Measurements from ENCODE around the gene CCDC188.

The CCDC188 gene

DNA sequence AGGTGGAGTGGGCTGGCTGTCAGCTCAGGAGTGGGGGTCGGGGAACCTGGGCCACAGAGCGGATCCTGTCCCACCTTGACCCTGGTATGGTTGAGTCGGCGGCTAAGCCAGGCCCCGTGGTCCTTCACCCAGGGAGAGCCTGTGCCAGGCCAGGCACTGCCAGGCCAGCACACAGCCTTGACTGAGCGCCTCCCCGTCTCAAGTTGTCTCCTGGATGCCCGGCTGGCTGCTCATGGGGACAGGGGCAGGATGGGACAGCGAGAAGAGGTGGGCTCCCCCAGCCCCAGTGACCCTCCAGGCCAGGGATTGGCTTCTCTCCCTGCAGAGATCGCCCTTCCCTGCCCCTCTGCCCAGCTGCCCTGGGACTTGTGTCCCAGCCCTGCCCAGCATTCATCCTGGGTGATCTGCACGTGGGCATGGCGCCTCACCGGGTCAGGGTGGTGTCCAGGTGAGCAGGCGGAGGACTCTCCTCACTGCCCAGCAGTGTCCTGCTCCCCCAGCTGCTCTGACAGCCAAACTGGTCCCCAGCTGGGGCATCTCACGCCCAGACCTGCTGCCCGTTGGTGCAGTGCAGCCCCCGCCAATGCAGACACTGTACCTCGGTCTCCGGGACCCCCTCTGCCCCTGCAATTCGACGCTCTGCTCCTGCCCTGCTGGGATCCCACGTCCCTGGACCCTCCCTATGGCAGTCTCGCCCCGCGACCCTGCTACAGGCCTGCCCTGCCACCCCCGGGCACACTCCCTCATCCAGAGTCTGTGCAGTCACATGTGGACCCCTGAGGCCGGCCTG lies 28.8 kb upstream of the CCDC188 start:
- DNase-seq (ENCODE audit: insufficient read length, low spot score) (no peak), FAIRE-seq (no peak)
- TF ChIP-seq, protein P1, sequence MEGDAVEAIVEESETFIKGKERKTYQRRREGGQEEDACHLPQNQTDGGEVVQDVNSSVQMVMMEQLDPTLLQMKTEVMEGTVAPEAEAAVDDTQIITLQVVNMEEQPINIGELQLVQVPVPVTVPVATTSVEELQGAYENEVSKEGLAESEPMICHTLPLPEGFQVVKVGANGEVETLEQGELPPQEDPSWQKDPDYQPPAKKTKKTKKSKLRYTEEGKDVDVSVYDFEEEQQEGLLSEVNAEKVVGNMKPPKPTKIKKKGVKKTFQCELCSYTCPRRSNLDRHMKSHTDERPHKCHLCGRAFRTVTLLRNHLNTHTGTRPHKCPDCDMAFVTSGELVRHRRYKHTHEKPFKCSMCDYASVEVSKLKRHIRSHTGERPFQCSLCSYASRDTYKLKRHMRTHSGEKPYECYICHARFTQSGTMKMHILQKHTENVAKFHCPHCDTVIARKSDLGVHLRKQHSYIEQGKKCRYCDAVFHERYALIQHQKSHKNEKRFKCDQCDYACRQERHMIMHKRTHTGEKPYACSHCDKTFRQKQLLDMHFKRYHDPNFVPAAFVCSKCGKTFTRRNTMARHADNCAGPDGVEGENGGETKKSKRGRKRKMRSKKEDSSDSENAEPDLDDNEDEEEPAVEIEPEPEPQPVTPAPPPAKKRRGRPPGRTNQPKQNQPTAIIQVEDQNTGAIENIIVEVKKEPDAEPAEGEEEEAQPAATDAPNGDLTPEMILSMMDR (IDR thresholded peaks at IDR 0.05; ENCODE audit: insufficient read depth, missing control alignments): no peak

DNA sequence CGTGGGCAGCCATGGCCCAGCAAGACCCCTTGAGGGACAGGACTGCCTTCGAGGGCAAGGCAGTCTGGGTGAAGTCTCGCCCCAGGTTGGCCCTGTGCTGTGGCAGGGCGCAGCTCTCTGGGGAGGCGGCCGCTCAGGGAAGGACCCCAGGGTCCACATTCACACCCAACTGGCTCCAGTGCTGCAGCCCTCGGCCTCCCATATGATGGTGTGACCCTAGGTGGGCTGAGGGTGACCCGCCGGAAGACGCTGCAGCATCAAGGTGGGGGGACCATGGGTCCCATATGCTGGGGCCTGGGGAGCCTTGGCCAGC lies 28.0 kb upstream of the CCDC188 start:
- no peak for DNase-seq (ENCODE audit: insufficient read length, low spot score)
- TF ChIP-seq, protein P1 (IDR thresholded peaks at IDR 0.05; ENCODE audit: insufficient read depth, missing control alignments): no peak
- FAIRE-seq: no peak

DNA sequence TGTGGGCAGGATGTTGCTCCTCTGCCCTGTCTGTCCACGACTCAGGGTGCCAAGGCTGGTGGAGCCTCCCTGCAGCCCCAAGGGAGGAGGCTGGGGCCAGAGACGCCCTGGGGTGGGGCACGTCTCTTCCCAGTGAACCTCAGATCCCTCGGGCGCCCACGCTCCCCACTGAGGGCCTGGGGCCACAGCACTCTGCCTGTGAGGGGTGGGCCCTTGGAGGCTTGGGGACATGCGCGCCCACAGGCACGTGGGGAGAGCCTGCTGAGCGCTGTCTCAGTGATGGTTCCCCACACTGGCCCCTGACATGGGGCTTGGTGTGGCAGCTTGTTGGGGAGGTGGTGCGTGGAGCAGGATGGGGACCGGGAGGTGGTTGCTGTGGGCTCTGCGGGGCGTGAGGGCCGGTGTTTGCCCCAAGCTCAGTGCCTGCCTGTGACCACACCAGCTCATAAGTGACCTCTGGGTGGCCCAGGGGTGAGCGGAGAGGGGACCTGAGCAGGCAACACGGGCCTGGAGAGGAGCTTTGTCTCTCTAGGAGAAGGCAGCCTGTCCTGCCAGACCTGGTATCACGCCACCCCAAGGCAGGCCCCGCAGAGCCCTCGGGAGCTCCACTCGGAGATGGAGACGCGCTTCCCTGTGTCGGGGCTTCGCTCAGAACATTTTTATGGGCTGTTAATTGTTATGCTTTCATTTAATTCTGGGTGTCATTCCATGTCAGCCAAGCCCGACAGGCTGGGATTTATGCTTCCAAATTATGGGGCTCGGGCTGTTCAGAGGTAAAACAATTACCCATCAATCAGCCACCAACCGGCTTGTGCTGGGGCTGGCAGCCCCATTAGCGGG lies 27.4 kb upstream of the CCDC188 start:
- TF ChIP-seq, protein P1 (IDR thresholded peaks at IDR 0.05; ENCODE audit: insufficient read depth, missing control alignments): no peak
- FAIRE-seq (no peak), DNase-seq (ENCODE audit: insufficient read length, low spot score) (no peak)

DNA sequence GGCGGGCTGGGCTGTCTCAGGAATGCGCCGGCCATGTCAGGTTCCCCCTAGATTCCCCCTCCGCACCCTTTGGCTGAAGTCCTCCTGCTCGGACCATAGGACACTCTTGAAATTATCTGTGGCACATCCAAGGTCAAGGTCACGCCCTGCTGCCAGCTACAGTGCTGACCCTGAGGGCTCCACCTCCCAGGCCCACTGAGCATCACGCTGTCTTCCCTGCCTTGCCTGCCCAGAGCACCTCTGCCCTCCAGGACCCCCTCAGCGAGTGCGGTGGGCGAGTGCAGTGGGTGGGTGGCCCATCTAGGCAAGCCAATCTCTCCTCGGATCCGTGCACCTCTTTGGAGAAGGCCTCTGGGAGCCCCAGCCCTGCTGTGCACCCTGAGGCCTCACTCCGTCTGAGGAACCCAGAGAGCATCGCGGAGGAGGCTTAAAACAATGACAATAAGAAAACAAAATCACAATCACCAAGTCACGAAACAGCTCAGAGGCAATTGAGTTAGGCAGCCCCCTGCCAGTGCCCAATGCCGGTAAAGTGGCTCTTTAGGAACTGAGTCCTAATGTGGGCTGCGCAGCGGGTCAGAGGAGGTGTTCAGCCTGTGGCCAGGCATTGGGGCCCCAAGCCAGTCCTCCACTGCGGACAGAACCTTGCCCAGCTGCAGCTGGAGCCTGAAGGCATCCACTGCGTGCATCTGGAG lies 26.5 kb upstream of the CCDC188 start:
- DNase-seq (ENCODE audit: insufficient read length, low spot score): no peak
- no peak for FAIRE-seq
- TF ChIP-seq, protein P1 (IDR thresholded peaks at IDR 0.05; ENCODE audit: insufficient read depth, missing control alignments): no peak

DNA sequence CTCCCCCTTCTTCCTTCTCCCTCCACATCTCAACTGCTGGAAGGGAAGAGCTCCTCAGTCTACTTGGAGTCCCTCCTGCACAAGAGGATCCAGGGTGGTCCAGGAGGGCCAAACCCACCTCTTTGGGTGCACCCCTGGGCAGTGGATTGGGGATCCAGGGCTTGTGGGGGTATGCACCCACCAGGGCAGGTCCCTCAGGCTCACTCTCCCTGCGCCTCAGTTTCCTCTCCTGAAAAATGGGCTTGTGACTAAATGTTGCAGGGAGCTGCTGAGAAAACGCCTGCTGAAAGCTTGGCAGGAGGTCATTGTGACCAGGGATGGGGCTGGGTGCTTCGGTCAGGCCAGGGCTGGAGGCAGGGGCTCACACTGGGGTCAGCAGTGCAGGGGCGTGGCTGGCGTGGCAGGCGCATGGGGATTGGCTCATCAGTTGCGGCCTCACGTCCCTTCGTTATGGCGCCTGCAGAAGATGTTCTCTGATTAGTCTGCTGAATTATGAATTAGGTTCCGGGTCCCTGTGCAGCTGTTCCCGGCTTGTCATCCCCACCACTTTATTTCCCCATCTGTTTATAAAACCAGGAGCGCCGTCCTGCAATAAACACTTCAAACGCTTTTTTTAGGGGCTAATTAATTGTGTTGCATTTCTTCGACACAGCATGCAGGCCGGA lies 25.7 kb upstream of the CCDC188 start:
- DNase-seq (ENCODE audit: insufficient read length, low spot score) (no peak), FAIRE-seq (no peak)
- TF ChIP-seq, protein P1 (IDR thresholded peaks at IDR 0.05; ENCODE audit: insufficient read depth, missing control alignments): no peak

DNA sequence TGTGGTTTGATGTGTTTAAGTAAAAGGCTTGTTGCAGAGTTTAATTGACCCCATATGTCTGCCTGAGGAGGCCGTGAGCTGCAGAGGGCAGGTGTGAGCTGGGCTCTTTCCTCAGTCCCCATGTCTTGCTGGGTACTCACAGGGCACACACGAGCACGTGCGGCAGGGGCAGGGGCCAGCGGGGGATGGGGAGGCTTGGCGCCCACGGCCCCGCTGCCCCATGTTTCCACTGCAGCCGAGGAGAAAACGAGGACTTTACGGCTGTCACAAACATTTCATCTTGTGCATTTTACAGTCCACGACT lies 24.7 kb upstream of the CCDC188 start:
- FAIRE-seq: no peak
- TF ChIP-seq, protein P1 (IDR thresholded peaks at IDR 0.05; ENCODE audit: insufficient read depth, missing control alignments): no peak
- DNase-seq (ENCODE audit: insufficient read length, low spot score): no peak

All from D721Med (cell line).